Osteoblast (primary cell): ENCODE results near the gene CDCA8. TPM values are rescaled to one million over a fixed set of nuclear protein-coding genes. Genes with fewer than 3 reads are reported as not detected.
A peak's percentile ranks its signal among the peaks of the same experiment; 100 is the strongest.

Experiments used
- DNase-seq: peaks from one replicate; pipeline ENCODE4 v3.0.0; 2011; ENCODE audit warnings: low spot score, mixed read lengths; ENCODE audit not compliant: insufficient read length; ENCODE audit errors: missing footprints
- H2AFZ ChIP-seq: 2 replicates; pipeline ENCODE4 v1.6.0; 2011; ENCODE audit warnings: mild to moderate bottlenecking, low read length
- H3K27ac ChIP-seq: 2 replicates; pipeline ENCODE4 v1.5.1; 2011; ENCODE audit warnings: mild to moderate bottlenecking, low read depth, low read length, moderate library complexity
- H3K27me3 ChIP-seq: 2 replicates; pipeline ENCODE4 v1.6.0; 2012; ENCODE audit warnings: mild to moderate bottlenecking, control low read depth, inconsistent platforms, low read length, moderate library complexity; ENCODE audit not compliant: insufficient read depth
- H3K36me3 ChIP-seq: 2 replicates; pipeline ENCODE4 v1.5.1; 2011; ENCODE audit warnings: mild to moderate bottlenecking, low read length, control low read depth, moderate library complexity; ENCODE audit not compliant: insufficient read depth
- H3K4me1 ChIP-seq: 2 replicates; pipeline ENCODE4 v1.5.1; 2011; ENCODE audit warnings: mild to moderate bottlenecking, low read length, control low read depth, moderate library complexity; ENCODE audit not compliant: insufficient read depth
- H3K4me2 ChIP-seq: 2 replicates; pipeline ENCODE4 v1.6.0; 2011; ENCODE audit warnings: mild to moderate bottlenecking, low read length; ENCODE audit not compliant: insufficient read depth
- H3K4me3 ChIP-seq: fragments of 200-600 bp; sonication (generic); 3 replicates; pipeline ENCODE4 v1.5.1; 2012; ENCODE audit warnings: mild to moderate bottlenecking, low read length, inconsistent platforms; ENCODE audit not compliant: insufficient read depth
- H3K79me2 ChIP-seq: 2 replicates; pipeline ENCODE4 v1.6.0; 2012; ENCODE audit warnings: mild to moderate bottlenecking, low read length, control low read depth, inconsistent platforms; ENCODE audit not compliant: insufficient read depth
- H3K9me3 ChIP-seq: 2 replicates; pipeline ENCODE4 v1.5.1; 2011; ENCODE audit warnings: low read depth, low read length, control low read depth
- H4K20me1 ChIP-seq: 2 replicates; pipeline ENCODE4 v1.6.0; 2012; ENCODE audit warnings: mild to moderate bottlenecking, low read length, control low read depth; ENCODE audit not compliant: insufficient read depth
- CTCF ChIP-seq: IDR thresholded peaks from 2 replicates; pipeline ENCODE4 v1.5.1; 2011; ENCODE audit warnings: mild to moderate bottlenecking, low read depth, low read length, moderate library complexity; ENCODE audit errors: extremely low read depth
- total RNA-seq: library from RNA; depleted of rRNA; stranded (reverse); fragments of >200 nt; gene quantifications from 2 replicates; pipeline ENCODE4 v1.2.3, GENCODE V29; 2012

Gene CDCA8
- total RNA-seq, 1 donor: 1.8 TPM

GRCh38 chr1:37720231-37721130 is 28.2 kb downstream of the CDCA8 start:
- H3K79me2 ChIP-seq: no peaks in the 10 kb centered on the region
- no peak for TF ChIP-seq CTCF

GRCh38 chr1:37721565-37721964 is 29.2 kb downstream of the CDCA8 start:
- Histone ChIP-seq H3K4me2 (no peak overlapping the region), H2AFZ (no peak overlapping the region), H3K36me3 (no peaks in the 10 kb centered on the region), H3K27ac (no peak overlapping the region), H3K4me1 (peaks cover 14% of the 10 kb centered on the region), H3K79me2 (no peaks in the 10 kb centered on the region), H4K20me1 (peaks cover 3% of the 10 kb centered on the region), H3K9me3 (no peaks in the 10 kb centered on the region), H3K27me3 (peaks cover 26% of the 10 kb centered on the region), H3K4me3 (no peak overlapping the region)
- no peak for TF ChIP-seq CTCF
- DNase-seq: peak; percentile 37

More at GRCh38 chr1:37720231-37721130, 28.2 kb downstream of the CDCA8 start:
- peaks cover 16% of the 10 kb centered on the region for H3K27me3 ChIP-seq
- H3K4me3 ChIP-seq: no peak overlapping the region
- no peak overlapping the region for H3K27ac ChIP-seq
- H3K4me1 ChIP-seq: peaks cover 14% of the 10 kb centered on the region
- peak; percentile 45 for DNase-seq
- H2AFZ ChIP-seq: no peak overlapping the region
- H4K20me1 ChIP-seq: peaks cover under 1% of the 10 kb centered on the region
- no peak overlapping the region for H3K4me2 ChIP-seq
- no peaks in the 10 kb centered on the region for H3K9me3 ChIP-seq
- no peaks in the 10 kb centered on the region for H3K36me3 ChIP-seq

GRCh38 chr1:37722181-37723071 is 30.1 kb downstream of the CDCA8 start:
- peak; percentile 62 for DNase-seq
- Histone ChIP-seq H3K36me3 (no peaks in the 10 kb centered on the region), H3K4me2 (no peak overlapping the region), H3K9me3 (no peaks in the 10 kb centered on the region), H3K4me1 (peaks cover 14% of the 10 kb centered on the region), H2AFZ (no peak overlapping the region), H3K4me3 (no peak overlapping the region), H3K79me2 (no peaks in the 10 kb centered on the region), H3K27me3 (peaks cover 35% of the 10 kb centered on the region), H4K20me1 (peaks cover 3% of the 10 kb centered on the region), H3K27ac (no peak overlapping the region)
- no peak for TF ChIP-seq CTCF

GRCh38 chr1:37723072-37723389 is 30.7 kb downstream of the CDCA8 start:
- DNase-seq: no peak
- peaks cover 3% of the 10 kb centered on the region for H4K20me1 ChIP-seq
- no peak for TF ChIP-seq CTCF
- H3K9me3 ChIP-seq: no peaks in the 10 kb centered on the region
- H3K79me2 ChIP-seq: no peaks in the 10 kb centered on the region
- no peak overlapping the region for H3K27ac ChIP-seq
- peaks cover 41% of the 10 kb centered on the region for H3K27me3 ChIP-seq
- H2AFZ ChIP-seq: no peak overlapping the region
- no peaks in the 10 kb centered on the region for H3K36me3 ChIP-seq
- H3K4me2 ChIP-seq: no peak overlapping the region
- H3K4me1 ChIP-seq: peaks cover 14% of the 10 kb centered on the region
- H3K4me3 ChIP-seq: no peak overlapping the region
